ENCODE results near the gene COMTD1.

COMTD1 gene

DNA sequence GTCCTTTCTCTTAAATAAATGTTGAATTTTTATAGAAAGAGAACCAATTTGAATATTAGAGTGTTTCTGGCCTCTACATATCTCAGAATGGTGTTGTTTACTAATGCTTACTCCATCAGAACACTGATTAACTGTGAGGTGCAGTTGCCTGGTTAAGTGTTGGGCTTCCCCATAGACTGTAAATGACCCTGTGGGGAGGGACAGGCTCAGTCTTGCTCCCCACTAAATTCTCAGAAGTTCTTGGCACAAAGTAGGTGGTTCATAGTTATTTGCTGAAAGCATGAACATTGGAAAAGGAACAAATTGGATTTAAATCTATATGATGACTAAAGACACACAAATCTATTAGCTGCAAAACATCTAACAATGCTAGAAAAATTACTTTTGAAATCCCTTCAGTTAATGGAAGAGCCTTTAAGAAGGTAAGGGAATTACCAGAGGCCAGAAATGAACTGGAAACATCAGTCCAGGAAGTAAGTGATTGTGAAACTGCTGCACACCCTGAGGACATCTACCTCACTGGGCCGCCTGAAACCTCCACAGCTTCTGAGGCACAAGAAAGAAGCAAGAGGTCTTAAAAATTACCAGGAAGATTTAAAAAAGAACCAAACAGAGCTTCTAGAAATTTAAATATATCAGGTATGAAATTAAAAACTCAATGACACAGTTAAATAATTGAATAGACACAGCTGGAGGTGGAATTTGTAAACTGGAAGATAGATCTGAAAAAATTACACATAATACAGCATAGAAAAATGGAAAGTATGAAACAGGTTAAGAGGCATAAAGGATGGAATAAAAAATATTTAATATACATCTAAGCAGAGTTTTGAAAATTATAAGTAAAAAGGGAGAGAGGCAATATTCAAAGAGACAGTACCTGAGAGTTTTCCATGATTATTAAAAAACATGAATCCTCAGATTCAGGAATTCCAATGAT, 17.8 kb upstream of the COMTD1 start:
- Histone ChIP-seq H3K36me3 (ENCODE audit: control insufficient read depth, low read length) (no peaks in the 10 kb centered on the region), H3K9me2 (replicated peaks; ENCODE audit: control insufficient read depth, low read length) (no peaks in the 10 kb centered on the region), H4K20me1 (ENCODE audit: control insufficient read depth, insufficient read depth, low read depth, low read length) (no peaks in the 10 kb centered on the region), H3K9me3 (ENCODE audit: control insufficient read depth, insufficient read depth, low read length) (peaks cover 7% of the 10 kb centered on the region), H3K4me3 (ENCODE audit: low read length) (no peak overlapping the region), H3K79me2 (ENCODE audit: control insufficient read depth, low read length) (no peaks in the 10 kb centered on the region), H3K27ac (ENCODE audit: low read depth, low read length) (no peak overlapping the region), H3F3A (ENCODE audit: control insufficient read depth, insufficient read depth) (no peaks in the 10 kb centered on the region), H3K4me2 (ENCODE audit: low read length) (no peak overlapping the region), H3K27me3 (ENCODE audit: control insufficient read depth, low read length) (no peaks in the 10 kb centered on the region), H3K4me1 (ENCODE audit: control insufficient read depth, low read length) (no peaks in the 10 kb centered on the region)
- TF ChIP-seq EZH2phosphoT487 (IDR thresholded peaks at IDR 0.05; ENCODE audit: borderline replicate concordance, low read length), result no peak
- TF ChIP-seq, protein P1, sequence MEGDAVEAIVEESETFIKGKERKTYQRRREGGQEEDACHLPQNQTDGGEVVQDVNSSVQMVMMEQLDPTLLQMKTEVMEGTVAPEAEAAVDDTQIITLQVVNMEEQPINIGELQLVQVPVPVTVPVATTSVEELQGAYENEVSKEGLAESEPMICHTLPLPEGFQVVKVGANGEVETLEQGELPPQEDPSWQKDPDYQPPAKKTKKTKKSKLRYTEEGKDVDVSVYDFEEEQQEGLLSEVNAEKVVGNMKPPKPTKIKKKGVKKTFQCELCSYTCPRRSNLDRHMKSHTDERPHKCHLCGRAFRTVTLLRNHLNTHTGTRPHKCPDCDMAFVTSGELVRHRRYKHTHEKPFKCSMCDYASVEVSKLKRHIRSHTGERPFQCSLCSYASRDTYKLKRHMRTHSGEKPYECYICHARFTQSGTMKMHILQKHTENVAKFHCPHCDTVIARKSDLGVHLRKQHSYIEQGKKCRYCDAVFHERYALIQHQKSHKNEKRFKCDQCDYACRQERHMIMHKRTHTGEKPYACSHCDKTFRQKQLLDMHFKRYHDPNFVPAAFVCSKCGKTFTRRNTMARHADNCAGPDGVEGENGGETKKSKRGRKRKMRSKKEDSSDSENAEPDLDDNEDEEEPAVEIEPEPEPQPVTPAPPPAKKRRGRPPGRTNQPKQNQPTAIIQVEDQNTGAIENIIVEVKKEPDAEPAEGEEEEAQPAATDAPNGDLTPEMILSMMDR (IDR thresholded peaks at IDR 0.05; ENCODE audit: low read depth, low read length, poor library complexity, severe bottlenecking), result no peak

DNA sequence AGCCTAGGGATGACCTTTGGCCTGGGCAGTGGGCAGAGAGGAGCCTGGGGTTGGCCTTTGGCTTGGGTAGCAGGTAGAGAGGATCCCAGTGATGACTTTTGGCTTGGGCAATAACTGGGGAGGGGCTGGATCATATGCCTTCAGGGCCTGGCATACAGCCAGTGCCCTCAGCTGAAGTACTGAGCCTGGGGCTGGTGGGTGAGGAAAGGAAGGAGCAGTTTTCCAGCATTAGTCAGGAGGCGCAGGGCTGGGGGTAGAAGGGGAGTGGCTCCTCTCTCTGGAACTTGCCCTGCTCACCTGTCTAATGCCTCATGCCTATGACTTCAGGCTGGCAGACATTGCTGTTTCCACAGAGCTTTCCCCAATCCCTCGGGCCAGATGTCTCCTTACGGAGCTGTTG, 15.2 kb upstream of the COMTD1 start:
- Histone ChIP-seq H3K79me2 (ENCODE audit: control insufficient read depth, low read length) (no peaks in the 10 kb centered on the region), H3K4me3 (ENCODE audit: low read length) (no peak overlapping the region), H3K4me1 (ENCODE audit: control insufficient read depth, low read length) (no peaks in the 10 kb centered on the region), H3K4me2 (ENCODE audit: low read length) (no peak overlapping the region), H3K27ac (ENCODE audit: low read depth, low read length) (no peak overlapping the region), H3F3A (ENCODE audit: control insufficient read depth, insufficient read depth) (no peaks in the 10 kb centered on the region), H4K20me1 (ENCODE audit: control insufficient read depth, insufficient read depth, low read depth, low read length) (no peaks in the 10 kb centered on the region), H3K36me3 (ENCODE audit: control insufficient read depth, low read length) (no peaks in the 10 kb centered on the region), H3K27me3 (ENCODE audit: control insufficient read depth, low read length) (no peaks in the 10 kb centered on the region), H3K9me2 (replicated peaks; ENCODE audit: control insufficient read depth, low read length) (no peaks in the 10 kb centered on the region), H3K9me3 (ENCODE audit: control insufficient read depth, insufficient read depth, low read length) (peaks cover 7% of the 10 kb centered on the region)
- no peak for TF ChIP-seq EZH2phosphoT487 (IDR thresholded peaks at IDR 0.05; ENCODE audit: borderline replicate concordance, low read length)
- TF ChIP-seq, protein P1 (IDR thresholded peaks at IDR 0.05; ENCODE audit: low read depth, low read length, poor library complexity, severe bottlenecking), result no peak

DNA sequence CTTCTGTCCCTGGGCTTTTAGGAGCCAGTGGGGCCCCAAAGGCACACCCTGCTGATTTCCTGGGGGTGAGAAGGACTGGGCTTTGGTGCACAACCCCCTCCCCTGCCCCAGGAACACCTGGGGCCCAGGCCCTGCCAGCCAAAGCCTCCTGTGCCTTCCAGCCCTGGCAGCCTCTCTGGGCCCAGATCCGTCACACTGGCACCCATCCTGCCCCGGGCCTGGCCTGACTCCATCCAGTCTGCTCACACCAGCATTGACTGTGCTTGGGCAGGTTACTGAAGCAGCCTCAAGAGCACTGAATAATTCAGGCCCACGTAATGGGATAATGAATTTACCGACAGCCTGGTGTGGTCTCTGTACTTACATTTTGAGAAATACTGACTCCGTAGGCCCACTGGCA, 12.0 kb upstream of the COMTD1 start:
- Histone ChIP-seq H3K9me2 (replicated peaks; ENCODE audit: control insufficient read depth, low read length) (no peaks in the 10 kb centered on the region), H3K4me2 (ENCODE audit: low read length) (no peak overlapping the region), H3F3A (ENCODE audit: control insufficient read depth, insufficient read depth) (no peaks in the 10 kb centered on the region), H3K27ac (ENCODE audit: low read depth, low read length) (no peak overlapping the region), H3K36me3 (ENCODE audit: control insufficient read depth, low read length) (no peaks in the 10 kb centered on the region), H3K4me3 (ENCODE audit: low read length) (no peak overlapping the region), H3K4me1 (ENCODE audit: control insufficient read depth, low read length) (no peaks in the 10 kb centered on the region), H3K27me3 (ENCODE audit: control insufficient read depth, low read length) (no peaks in the 10 kb centered on the region), H3K79me2 (ENCODE audit: control insufficient read depth, low read length) (no peaks in the 10 kb centered on the region), H3K9me3 (ENCODE audit: control insufficient read depth, insufficient read depth, low read length) (no peaks in the 10 kb centered on the region; the same call in 1 of the 2 replicates), H4K20me1 (ENCODE audit: control insufficient read depth, insufficient read depth, low read depth, low read length) (no peaks in the 10 kb centered on the region)
- TF ChIP-seq EZH2phosphoT487 (IDR thresholded peaks at IDR 0.05; ENCODE audit: borderline replicate concordance, low read length), result no peak
- TF ChIP-seq, protein P1 (IDR thresholded peaks at IDR 0.05; ENCODE audit: low read depth, low read length, poor library complexity, severe bottlenecking), result no peak

Measured in DOHH2 (cell line).